Bronchial epithelial cell (primary cell): ENCODE data around the gene AMTN. TPM values are rescaled to one million over a fixed set of nuclear protein-coding genes. Genes with fewer than 3 reads are reported as not detected.

Experiments
- DNase-seq: peaks from one replicate; pipeline ENCODE4 v3.0.0-alpha.2; 2010; ENCODE audit warnings: low read depth
- FAIRE-seq: peaks from 2 replicates; lab custom pipeline; 2011; peaks lifted over from hg19 to GRCh38; lab: Jason Lieb, UNC
- H3K27me3 ChIP-seq: 2 replicates; pipeline ENCODE4 v1.5.1; 2011; ENCODE audit warnings: low read length; ENCODE audit not compliant: control insufficient read depth, insufficient read depth
- H3K36me3 ChIP-seq: 2 replicates; pipeline ENCODE4 v1.5.1; 2011; ENCODE audit warnings: low read length; ENCODE audit not compliant: control insufficient read depth, insufficient read depth
- H3K4me3 ChIP-seq: 2 replicates; pipeline ENCODE4 v1.5.1; 2011; ENCODE audit warnings: mild to moderate bottlenecking, low read depth, low read length, control low read depth
- CTCF ChIP-seq: IDR thresholded peaks from 2 replicates; pipeline ENCODE4 v1.5.1; 2011; ENCODE audit warnings: mild to moderate bottlenecking, moderate library complexity, low read length, control low read depth, inconsistent platforms; ENCODE audit not compliant: insufficient read depth, severe bottlenecking
- total RNA-seq: library from RNA; depleted of rRNA; stranded (reverse); fragments of >200 nt; gene quantifications from 2 replicates; pipeline ENCODE4 v1.2.1, GENCODE V29; 2014

AMTN gene
- total RNA-seq, 1 donor from 2014 or later = 0.79 TPM

- no peaks in the 10 kb centered on the region for H3K27me3 ChIP-seq
- H3K36me3 ChIP-seq = no peaks in the 10 kb centered on the region
- DNase-seq (no peak), FAIRE-seq (no peak)
- H3K4me3 ChIP-seq = no peak overlapping the region
- no peak for TF ChIP-seq CTCF
Measured at GRCh38 chr4:70581980-70582379, 63.6 kb downstream of the AMTN start.

Other genes with a start within 250 kb of the AMTN start
- not detected in 2 replicates for gene CABS1, start 183.6 kb upstream of the AMTN start, total RNA-seq
- gene SMR3A, start 157.8 kb upstream of the AMTN start, total RNA-seq = not detected in 2 replicates
- gene SMR3B, start 135.4 kb upstream of the AMTN start, total RNA-seq = not detected in 2 replicates
- gene OPRPN, start 120.6 kb upstream of the AMTN start, total RNA-seq = not detected in 2 replicates
- not detected in 2 replicates for gene MUC7, start 46.4 kb upstream of the AMTN start, total RNA-seq
- not detected in 2 replicates for gene AMBN, start 73.7 kb downstream of the AMTN start, total RNA-seq
- not detected in 2 replicates for gene ENAM, start 110.2 kb downstream of the AMTN start, total RNA-seq
- gene JCHAIN, start 147.9 kb downstream of the AMTN start, total RNA-seq = not detected in 2 replicates
- 15.0 and 18.2 TPM in 2 replicates for gene UTP3, start 170.0 kb downstream of the AMTN start, total RNA-seq
- gene RUFY3, start 203.4 kb downstream of the AMTN start, total RNA-seq = 43.2 and 59.8 TPM in 2 replicates